Loucy (cell line): ENCODE data around the gene MISP.

ENCODE experiments used
- H2AFZ ChIP-seq: fragments of 200-600 bp; sonication (generic); 2 replicates; pipeline ENCODE4 v1.6.0; 2016; ENCODE audit warnings: antibody characterized with exemption, mild to moderate bottlenecking, low read length, moderate library complexity
- H3F3A ChIP-seq: fragments of 200-600 bp; 2 replicates; pipeline ENCODE4 v1.6.0; 2016; ENCODE audit warnings: antibody characterized with exemption, low read depth, mild to moderate bottlenecking
- H3K27me3 ChIP-seq: fragments of 200-600 bp; sonication (generic); 2 replicates; pipeline ENCODE4 v1.6.1; 2014; ENCODE audit warnings: low read length, mild to moderate bottlenecking; ENCODE audit not compliant: insufficient read depth, poor library complexity, severe bottlenecking
- H3K36me3 ChIP-seq: fragments of 200-600 bp; sonication (generic); 2 replicates; pipeline ENCODE4 v1.6.1; 2016; ENCODE audit warnings: low read length; ENCODE audit not compliant: insufficient read depth
- H3K4me1 ChIP-seq: fragments of 200-600 bp; sonication (generic); 2 replicates; pipeline ENCODE4 v1.5.1; 2014; ENCODE audit warnings: low read length, mild to moderate bottlenecking; ENCODE audit not compliant: insufficient read depth, poor library complexity, severe bottlenecking
- H3K4me2 ChIP-seq: fragments of 200-600 bp; sonication (generic); 2 replicates; pipeline ENCODE4 v1.6.0; 2014; ENCODE audit warnings: antibody characterized with exemption, low read length, low read depth, mild to moderate bottlenecking; ENCODE audit not compliant: poor library complexity, severe bottlenecking
- H3K4me3 ChIP-seq: fragments of 200-600 bp; sonication (generic); 2 replicates; pipeline ENCODE4 v1.5.1; 2014; ENCODE audit warnings: low read length, mild to moderate bottlenecking, mixed read lengths; ENCODE audit not compliant: poor library complexity, severe bottlenecking
- H3K79me2 ChIP-seq: fragments of 200-600 bp; sonication (generic); 2 replicates; pipeline ENCODE4 v1.6.1; 2014; ENCODE audit warnings: low read length; ENCODE audit not compliant: insufficient read depth
- H3K9ac ChIP-seq: fragments of 200-600 bp; sonication (generic); 2 replicates; pipeline ENCODE4 v1.6.0; 2014; ENCODE audit warnings: mild to moderate bottlenecking, low read depth, low read length, moderate library complexity; ENCODE audit not compliant: poor library complexity, severe bottlenecking
- H3K9me2 ChIP-seq: fragments of 200-600 bp; sonication (generic); replicated peaks from 2 replicates; pipeline ENCODE4 v1.6.1; 2016; ENCODE audit warnings: low read depth, low read length, mixed read lengths
- H3K9me3 ChIP-seq: fragments of 200-600 bp; sonication (generic); 2 replicates; pipeline ENCODE4 v1.6.1; 2014; ENCODE audit warnings: mild to moderate bottlenecking, antibody characterized with exemption, low read length, low read depth; ENCODE audit not compliant: insufficient read depth
- H4K20me1 ChIP-seq: fragments of 200-600 bp; sonication (generic); 2 replicates; pipeline ENCODE4 v1.6.0; 2014; ENCODE audit warnings: antibody characterized with exemption, low read length, mild to moderate bottlenecking; ENCODE audit not compliant: insufficient read depth, poor library complexity, severe bottlenecking
- EZH2phosphoT487 ChIP-seq: fragments of 200-600 bp; IDR thresholded peaks from 2 replicates; pipeline ENCODE4 v1.6.1; 2018; ENCODE audit warnings: antibody characterized with exemption, mild to moderate bottlenecking, moderate library complexity, borderline replicate concordance
- TF ChIP-seq, protein P1 (sequence below): fragments of 200-600 bp; sonication (generic); conservative IDR thresholded peaks from 2 replicates; pipeline ENCODE4 v1.5.1; 2014; ENCODE audit warnings: mild to moderate bottlenecking, antibody characterized with exemption, low read length

The MISP gene

DNA sequence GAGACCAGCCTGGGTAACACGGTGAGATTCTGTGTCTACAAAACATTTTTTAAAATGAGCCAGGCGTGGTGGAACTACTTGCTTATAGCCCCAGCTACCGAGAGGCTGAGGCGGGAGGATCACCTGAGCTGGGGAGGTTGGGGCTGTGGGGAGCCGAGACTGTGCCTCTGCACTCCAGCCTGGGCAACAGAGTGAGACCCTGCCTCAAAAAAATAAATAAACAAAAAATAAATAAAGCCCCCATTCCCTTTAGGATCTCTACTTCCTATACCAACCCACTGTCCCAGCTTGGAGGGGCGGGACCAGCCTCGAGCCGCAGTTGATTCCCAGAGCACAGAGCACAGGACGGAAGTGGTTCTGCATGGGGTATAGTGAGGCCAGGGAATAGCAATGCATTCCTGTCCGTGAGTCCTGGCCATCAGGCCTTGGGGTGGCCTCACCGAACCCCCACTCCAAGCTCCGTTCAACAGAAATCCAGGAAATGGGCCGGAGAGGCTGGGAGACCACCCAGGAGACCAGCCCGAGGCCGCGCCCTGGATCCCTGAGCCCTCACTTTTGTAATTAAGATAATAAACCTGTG, 41.5 kb downstream of the MISP start:
- no peak overlapping the region for H3K4me3 ChIP-seq
- peaks cover 8% of the 10 kb centered on the region; the same call in 1 of the 2 replicates for H3K79me2 ChIP-seq
- no peaks in the 10 kb centered on the region for H3F3A ChIP-seq
- H3K4me1 ChIP-seq, result peaks cover 4% of the 10 kb centered on the region
- no peaks in the 10 kb centered on the region for H3K9me3 ChIP-seq
- H3K4me2 ChIP-seq, result no peak overlapping the region
- H3K9ac ChIP-seq, result no peak overlapping the region
- H2AFZ ChIP-seq, result no peak overlapping the region
- H4K20me1 ChIP-seq, result no peaks in the 10 kb centered on the region
- no peaks in the 10 kb centered on the region for H3K27me3 ChIP-seq
- H3K36me3 ChIP-seq, result no peaks in the 10 kb centered on the region
- TF ChIP-seq EZH2phosphoT487, result no peak
- TF ChIP-seq, protein P1, sequence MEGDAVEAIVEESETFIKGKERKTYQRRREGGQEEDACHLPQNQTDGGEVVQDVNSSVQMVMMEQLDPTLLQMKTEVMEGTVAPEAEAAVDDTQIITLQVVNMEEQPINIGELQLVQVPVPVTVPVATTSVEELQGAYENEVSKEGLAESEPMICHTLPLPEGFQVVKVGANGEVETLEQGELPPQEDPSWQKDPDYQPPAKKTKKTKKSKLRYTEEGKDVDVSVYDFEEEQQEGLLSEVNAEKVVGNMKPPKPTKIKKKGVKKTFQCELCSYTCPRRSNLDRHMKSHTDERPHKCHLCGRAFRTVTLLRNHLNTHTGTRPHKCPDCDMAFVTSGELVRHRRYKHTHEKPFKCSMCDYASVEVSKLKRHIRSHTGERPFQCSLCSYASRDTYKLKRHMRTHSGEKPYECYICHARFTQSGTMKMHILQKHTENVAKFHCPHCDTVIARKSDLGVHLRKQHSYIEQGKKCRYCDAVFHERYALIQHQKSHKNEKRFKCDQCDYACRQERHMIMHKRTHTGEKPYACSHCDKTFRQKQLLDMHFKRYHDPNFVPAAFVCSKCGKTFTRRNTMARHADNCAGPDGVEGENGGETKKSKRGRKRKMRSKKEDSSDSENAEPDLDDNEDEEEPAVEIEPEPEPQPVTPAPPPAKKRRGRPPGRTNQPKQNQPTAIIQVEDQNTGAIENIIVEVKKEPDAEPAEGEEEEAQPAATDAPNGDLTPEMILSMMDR, result no peak
- no peaks in the 10 kb centered on the region for H3K9me2 ChIP-seq

DNA sequence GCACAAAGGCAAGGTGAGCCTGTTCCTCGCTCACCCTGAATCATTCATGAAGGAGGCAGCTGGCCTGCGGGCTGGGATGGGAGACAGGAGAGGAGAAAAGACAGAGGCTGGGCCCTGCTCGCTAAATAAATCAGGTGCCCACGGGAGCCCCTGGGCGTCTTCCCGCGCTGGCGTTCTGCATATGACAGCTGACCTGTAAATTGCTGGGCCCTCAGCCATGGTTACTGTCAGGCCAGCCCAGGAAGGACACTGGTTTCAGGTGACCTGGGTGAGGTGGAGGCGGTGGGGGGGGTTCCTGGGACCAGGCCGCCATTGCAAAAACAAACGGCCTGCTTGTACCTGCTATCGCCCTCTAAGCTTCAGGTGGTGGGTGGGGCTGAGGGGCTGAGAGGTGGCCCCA, 42.9 kb downstream of the MISP start:
- no peak overlapping the region for H2AFZ ChIP-seq
- no peaks in the 10 kb centered on the region for H3K9me2 ChIP-seq
- H3K9ac ChIP-seq, result no peak overlapping the region
- H3K79me2 ChIP-seq, result peaks cover 21% of the 10 kb centered on the region
- TF ChIP-seq, protein P1, result no peak
- TF ChIP-seq EZH2phosphoT487, result no peak
- H3K27me3 ChIP-seq, result peaks cover 8% of the 10 kb centered on the region
- H3K4me3 ChIP-seq, result no peak overlapping the region
- H3K4me2 ChIP-seq, result no peak overlapping the region
- H3K4me1 ChIP-seq, result peaks cover 4% of the 10 kb centered on the region
- H3K9me3 ChIP-seq, result no peaks in the 10 kb centered on the region
- H3F3A ChIP-seq, result no peaks in the 10 kb centered on the region
- peaks cover 10% of the 10 kb centered on the region for H4K20me1 ChIP-seq
- H3K36me3 ChIP-seq, result no peaks in the 10 kb centered on the region

DNA sequence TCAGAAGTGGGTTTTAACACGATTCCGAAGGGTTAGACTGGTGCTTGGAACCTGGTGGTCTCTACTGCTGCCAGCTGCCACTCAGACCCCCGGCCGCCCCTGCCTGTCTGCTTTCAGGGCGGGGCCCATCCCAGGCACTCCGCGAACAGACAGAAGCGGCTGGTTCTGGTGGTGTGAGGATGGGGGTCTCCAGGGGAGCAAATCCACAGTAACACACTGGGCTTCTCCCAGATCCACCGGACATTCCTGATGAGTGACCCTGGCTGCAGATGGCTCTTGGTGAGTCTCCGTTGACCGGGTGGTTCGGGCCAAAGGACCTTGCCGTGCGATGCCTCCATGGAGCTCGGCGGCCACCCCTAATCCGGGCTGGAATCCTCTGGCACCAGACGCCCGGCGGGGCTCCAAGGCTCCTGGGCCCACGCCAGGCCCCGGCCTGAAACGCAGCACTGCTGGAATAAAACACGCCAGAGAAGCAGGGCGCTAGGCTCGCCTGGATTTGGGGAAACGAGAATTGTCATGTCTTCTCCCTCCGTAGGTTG, 44.2 kb downstream of the MISP start:
- TF ChIP-seq EZH2phosphoT487, result no peak
- TF ChIP-seq, protein P1, result no peak
- H3K9me2 ChIP-seq, result no peaks in the 10 kb centered on the region
- H3K9me3 ChIP-seq, result no peaks in the 10 kb centered on the region
- H3K4me3 ChIP-seq, result no peak overlapping the region
- H3F3A ChIP-seq, result no peaks in the 10 kb centered on the region
- peaks cover 8% of the 10 kb centered on the region for H3K36me3 ChIP-seq
- H2AFZ ChIP-seq, result no peak overlapping the region
- peaks cover 8% of the 10 kb centered on the region for H3K27me3 ChIP-seq
- peaks cover 5% of the 10 kb centered on the region for H3K4me1 ChIP-seq
- no peak overlapping the region for H3K9ac ChIP-seq
- H4K20me1 ChIP-seq, result peaks cover 23% of the 10 kb centered on the region
- peaks cover 34% of the 10 kb centered on the region for H3K79me2 ChIP-seq
- H3K4me2 ChIP-seq, result no peak overlapping the region
